GM12865 (cell line): Measurements from ENCODE around the gene TMEM150C.

ENCODE experiments used
- DNase-seq: peaks from one replicate; pipeline ENCODE4 v3.0.0; 2010; ENCODE audit warnings: low read depth
- H3K4me3 ChIP-seq: 2 replicates; pipeline ENCODE4 v1.5.1; 2011; ENCODE audit warnings: mild to moderate bottlenecking, low read depth, low read length, control low read depth
- CTCF ChIP-seq: IDR thresholded peaks from 2 replicates; pipeline ENCODE4 v1.5.1; 2011; ENCODE audit warnings: low read length, control low read depth, low read depth, inconsistent platforms; ENCODE audit not compliant: insufficient read depth; ENCODE audit errors: missing control alignments

TMEM150C gene

GRCh38 chr4:82561786-82562563 lies at the start of gene TMEM150C:
Gene TMEM150C, minus strand, starts transcription at chr4:82561988. Its CDS starts 57,331 bp downstream, at chr4:82504657.
- no peak for DNase-seq
- TF ChIP-seq CTCF, result no peak
- H3K4me3 ChIP-seq, result no peak within 1 kb of the TSS

GRCh38 chr4:82611527-82611926 lies 49.7 kb upstream of the TMEM150C start:
- no peak overlapping the region for H3K4me3 ChIP-seq
- no peak for TF ChIP-seq CTCF
- DNase-seq, result no peak

GRCh38 chr4:82610041-82610440 lies 48.3 kb upstream of the TMEM150C start:
- no peak for TF ChIP-seq CTCF
- no peak overlapping the region for H3K4me3 ChIP-seq
- no peak for DNase-seq

GRCh38 chr4:82606622-82607021 lies 44.8 kb upstream of the TMEM150C start:
- no peak for TF ChIP-seq CTCF
- H3K4me3 ChIP-seq, result no peak overlapping the region
- DNase-seq, result no peak

GRCh38 chr4:82604522-82604921 lies 42.7 kb upstream of the TMEM150C start:
- no peak for TF ChIP-seq CTCF
- no peak for DNase-seq
- H3K4me3 ChIP-seq, result no peak overlapping the region

- no peak overlapping the region for H3K4me3 ChIP-seq
- no peak for DNase-seq
- no peak for TF ChIP-seq CTCF
Measured at GRCh38 chr4:82601242-82602015, 39.6 kb upstream of the TMEM150C start.

- no peak overlapping the region for H3K4me3 ChIP-seq
- DNase-seq, result peak; percentile 13
- TF ChIP-seq CTCF, result no peak
Measured at GRCh38 chr4:82599336-82599735, 37.5 kb upstream of the TMEM150C start.
